ENCODE measurements around the gene CAMK1D.

DNA sequence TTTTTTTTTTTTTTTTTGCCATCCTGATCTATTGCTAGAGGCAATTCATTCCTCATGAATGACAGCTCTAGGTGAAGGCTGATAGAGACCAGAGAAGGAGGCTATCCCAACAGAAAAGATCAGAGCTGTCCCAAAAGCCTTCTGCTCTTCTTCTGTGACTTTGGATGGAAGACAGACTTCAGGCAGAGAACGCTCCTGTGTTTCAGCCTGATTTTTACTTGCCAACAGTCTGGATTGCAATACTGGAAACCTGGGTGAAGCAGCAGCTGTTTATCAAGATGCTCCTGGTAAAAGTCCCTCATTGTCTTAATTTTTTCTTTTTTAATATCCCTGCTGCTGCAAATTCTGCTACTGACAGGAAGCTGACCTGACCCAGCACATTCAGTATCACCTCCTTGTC lies 432.6 kb downstream of the CAMK1D start:
- TF ChIP-seq TAF1 (IDR thresholded peaks at IDR 0.05; ENCODE audit: low read depth, low read length) = no peak
- no peak for TF ChIP-seq KDM1A (IDR thresholded peaks at IDR 0.05; ENCODE audit: borderline replicate concordance, low read length)
- TF ChIP-seq RAD21 (IDR thresholded peaks at IDR 0.05 in 1 of 2, conservative IDR thresholded peaks at IDR 0.05 in 1 of 2; ENCODE audit: low read depth in 2 of 2, low read length in 2 of 2) = no peak
- TF ChIP-seq POLR2AphosphoS5 (IDR thresholded peaks at IDR 0.05; ENCODE audit: low read depth, low read length) = no peak
- no peak for TF ChIP-seq CEBPB (IDR thresholded peaks at IDR 0.05; ENCODE audit: low read depth, low read length)
- no peak for TF ChIP-seq POLR2A (IDR thresholded peaks at IDR 0.05; ENCODE audit: control extremely low read depth in 1 of 2, low read depth in 2 of 2, low read length in 2 of 2)
- TF ChIP-seq ATF3 (IDR thresholded peaks at IDR 0.05; ENCODE audit: insufficient read depth, low read depth, low read length) = no peak

Measured in H1 (cell line).